22Rv1 (cell line): Measurements from ENCODE around the gene VWA8.

ENCODE experiments used
- ZFX ChIP-seq: fragments of 450-650 bp; IDR thresholded peaks from 2 replicates; pipeline ENCODE4 v1.6.1; 2017; ENCODE audit warnings: antibody characterized with exemption, borderline replicate concordance
- TF ChIP-seq, protein P1 (sequence below): fragments of 450-650 bp; IDR thresholded peaks from 2 replicates; pipeline ENCODE4 v1.5.1; 2017; ENCODE audit warnings: mild to moderate bottlenecking

DNA sequence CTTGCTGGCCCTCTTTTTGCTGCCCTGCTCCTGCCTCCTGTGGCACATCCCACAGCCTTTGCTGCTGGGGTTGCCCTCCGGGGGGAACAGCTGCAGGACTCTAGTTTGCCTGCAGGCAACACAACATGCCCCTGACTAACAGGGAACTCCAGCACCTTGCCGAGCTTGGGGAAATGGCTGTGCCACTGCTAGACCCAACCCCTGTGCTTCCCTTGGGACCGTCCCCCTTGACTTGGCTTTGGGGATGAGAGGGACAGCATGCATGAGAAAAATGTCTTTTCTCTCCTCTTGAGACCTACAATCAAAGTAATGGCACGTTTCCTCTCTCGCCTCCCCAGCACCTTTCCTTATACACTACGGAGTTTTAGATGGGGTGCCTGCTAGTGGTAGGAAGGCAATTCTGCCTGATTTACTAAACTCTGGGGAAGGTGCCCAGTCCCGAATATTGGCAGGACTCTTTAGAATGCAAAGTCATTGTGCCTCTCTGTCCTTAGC lies 12.4 kb upstream of the VWA8 start:
- TF ChIP-seq, protein P1, sequence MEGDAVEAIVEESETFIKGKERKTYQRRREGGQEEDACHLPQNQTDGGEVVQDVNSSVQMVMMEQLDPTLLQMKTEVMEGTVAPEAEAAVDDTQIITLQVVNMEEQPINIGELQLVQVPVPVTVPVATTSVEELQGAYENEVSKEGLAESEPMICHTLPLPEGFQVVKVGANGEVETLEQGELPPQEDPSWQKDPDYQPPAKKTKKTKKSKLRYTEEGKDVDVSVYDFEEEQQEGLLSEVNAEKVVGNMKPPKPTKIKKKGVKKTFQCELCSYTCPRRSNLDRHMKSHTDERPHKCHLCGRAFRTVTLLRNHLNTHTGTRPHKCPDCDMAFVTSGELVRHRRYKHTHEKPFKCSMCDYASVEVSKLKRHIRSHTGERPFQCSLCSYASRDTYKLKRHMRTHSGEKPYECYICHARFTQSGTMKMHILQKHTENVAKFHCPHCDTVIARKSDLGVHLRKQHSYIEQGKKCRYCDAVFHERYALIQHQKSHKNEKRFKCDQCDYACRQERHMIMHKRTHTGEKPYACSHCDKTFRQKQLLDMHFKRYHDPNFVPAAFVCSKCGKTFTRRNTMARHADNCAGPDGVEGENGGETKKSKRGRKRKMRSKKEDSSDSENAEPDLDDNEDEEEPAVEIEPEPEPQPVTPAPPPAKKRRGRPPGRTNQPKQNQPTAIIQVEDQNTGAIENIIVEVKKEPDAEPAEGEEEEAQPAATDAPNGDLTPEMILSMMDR, result no peak
- TF ChIP-seq ZFX, result no peak
